ENCODE data around the gene SMTNL1. TPM values are rescaled to one million over a fixed set of nuclear protein-coding genes. Genes with fewer than 3 reads are reported as not detected.

SMTNL1 gene
- total and polyA plus RNA-seq, 8 donors = not detected

DNA sequence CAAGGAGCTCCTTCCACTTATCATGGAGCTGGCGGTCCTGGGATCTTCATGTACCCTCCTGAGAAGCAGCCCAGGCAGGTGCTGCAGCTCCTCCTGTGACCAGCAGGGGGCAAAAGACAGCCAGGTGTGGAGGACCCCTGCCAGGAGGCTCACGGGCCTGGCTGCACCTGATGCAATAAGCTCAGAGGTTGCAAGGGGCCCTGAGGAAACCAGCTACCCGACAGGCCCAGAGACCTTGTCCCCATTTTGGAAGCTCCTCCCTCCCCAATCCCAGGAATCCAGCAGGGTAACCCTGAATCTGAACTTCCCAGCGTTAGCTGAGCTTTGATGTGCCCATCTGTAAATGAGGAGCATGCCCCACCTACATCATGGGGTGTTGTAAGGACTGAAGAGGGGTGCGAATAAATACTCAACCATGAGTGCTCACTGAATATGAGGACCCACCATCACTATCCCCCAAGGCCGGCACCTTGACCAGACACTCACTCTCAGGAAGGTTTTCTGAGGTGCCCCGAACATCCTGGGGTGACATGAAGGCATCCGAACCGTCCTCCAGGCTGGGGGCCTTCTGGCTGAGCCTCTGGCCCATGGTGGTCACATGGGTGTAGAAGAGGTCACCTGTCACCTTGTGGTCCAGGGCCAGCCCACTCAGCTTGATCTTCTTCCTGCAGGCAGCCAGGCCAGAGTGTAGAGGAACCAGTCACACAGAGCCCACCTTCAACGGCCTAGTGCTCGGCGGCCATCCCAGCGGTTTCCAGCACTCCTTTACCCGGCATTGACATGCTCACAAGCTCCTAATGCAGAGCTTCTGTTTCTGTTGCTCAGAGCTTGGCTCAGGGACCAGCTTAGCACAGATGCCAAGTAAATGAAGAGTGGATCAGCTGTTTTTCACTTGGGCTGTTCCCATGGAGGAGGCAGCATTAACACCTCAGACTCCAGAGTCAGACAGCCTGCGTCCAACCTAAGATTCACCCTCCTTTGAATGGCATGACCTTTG is 43.6 kb upstream of the SMTNL1 start:
- ATAC-seq (peak; percentile 62 to 81 (median 71)), DNase-seq (peak; percentile 76 to 94 (median 89)), FAIRE-seq (no peak)
- H3K27ac ChIP-seq = peak overlapping the region in 2 of 4 donors; percentile 5 to 52
- peaks cover 7 to 39% (median 7%) of the 10 kb centered on the region in 3 donors for H3K36me3 ChIP-seq
- no peaks in the 10 kb centered on the region for H3K9me3 ChIP-seq
- WGBS, 2 donors = 30 to 32% methylated on average over 15 of the region's 15 CpGs
- TF ChIP-seq CTCF (IDR thresholded peaks at IDR 0.05) = peak; percentile 89 to 95 (median 91)
- intact Hi-C loops (cut with DNase I) = loop anchor here in 2 of 3 donors (5.0 kb wide), 1 partner anchor 33 kb away; no protein-coding TSS in a partner anchor
- no peaks in the 10 kb centered on the region for H3K27me3 ChIP-seq
- peak overlapping the region in 1 of 4 donors; percentile 6 for H3K4me3 ChIP-seq
- peaks cover 39 to 46% (median 45%) of the 10 kb centered on the region in 3 donors for H3K4me1 ChIP-seq

DNA sequence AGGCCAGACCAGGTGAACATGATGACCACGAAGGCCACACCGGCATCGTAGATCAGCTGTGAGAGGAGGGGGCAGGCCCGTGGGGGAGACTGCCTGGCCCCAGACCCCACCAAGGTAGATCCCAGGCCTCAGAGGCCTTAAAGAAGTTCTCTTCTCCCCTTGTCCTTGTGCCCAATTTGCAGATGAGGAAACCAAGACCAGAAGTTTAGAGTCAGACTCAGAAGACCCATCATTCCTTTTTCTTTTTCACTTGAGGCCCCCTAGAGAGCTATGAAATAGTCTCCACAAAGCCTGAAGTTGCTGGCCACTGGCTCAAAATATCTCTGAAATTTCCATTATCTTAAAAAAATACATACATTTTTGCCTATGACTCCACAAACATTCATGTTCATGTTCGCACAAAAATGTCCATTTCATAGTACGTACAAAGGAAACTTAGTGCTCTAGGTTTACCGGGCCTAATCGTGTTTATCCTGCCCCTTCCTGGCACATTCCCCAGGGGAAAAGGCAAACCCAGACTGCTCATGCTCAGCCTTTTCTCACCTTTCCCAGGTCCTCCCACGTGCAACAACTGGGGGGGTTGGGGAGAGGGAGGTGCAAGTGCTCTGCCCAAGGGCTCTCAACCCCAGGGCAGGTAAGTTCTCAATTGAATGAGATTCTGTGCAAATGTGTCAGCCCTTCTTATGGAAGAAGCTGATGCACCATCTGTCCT is 41.1 kb upstream of the SMTNL1 start:
- Histone ChIP-seq H3K9me3 (no peaks in the 10 kb centered on the region), H3K4me3 (peak overlapping the region in 1 of 4 donors; percentile 4), H3K4me1 (peaks cover 59 to 64% (median 61%) of the 10 kb centered on the region in 3 donors), H3K36me3 (peaks cover 1 to 17% (median 4%) of the 10 kb centered on the region in 3 donors), H3K27me3 (no peaks in the 10 kb centered on the region), H3K27ac (peak overlapping the region in 3 of 4 donors; percentile 13 to 85 (median 69))
- no peak for TF ChIP-seq CTCF (IDR thresholded peaks at IDR 0.05)
- intact Hi-C loops (cut with DNase I) = no loop called here
- peak in 3 of 4 donors; percentile 9 to 24 (median 20) for ATAC-seq
- 31 to 40% methylated on average over 9 of the region's 9 CpGs for WGBS, 2 donors
- peak in 5 of 6 donors; percentile 64 to 89 (median 71) for DNase-seq
- FAIRE-seq = no peak

- DNase-seq (peak in 4 of 6 donors; percentile 52 to 64 (median 58)), FAIRE-seq (no peak), ATAC-seq (peak in 3 of 4 donors; percentile 9 to 20 (median 13))
- WGBS, 2 donors = 28 to 29% methylated on average over 15 of the region's 15 CpGs
- no peak overlapping the region for H3K4me3 ChIP-seq
- no peak for TF ChIP-seq CTCF (IDR thresholded peaks at IDR 0.05)
- H3K27me3 ChIP-seq = no peaks in the 10 kb centered on the region
- peaks cover 65 to 73% (median 68%) of the 10 kb centered on the region in 3 donors for H3K4me1 ChIP-seq
- peaks cover 0 to 12% (median 0%) of the 10 kb centered on the region in 3 donors for H3K36me3 ChIP-seq
- intact Hi-C loops (cut with DNase I) = no loop called here
- no peaks in the 10 kb centered on the region for H3K9me3 ChIP-seq
- H3K27ac ChIP-seq = peak overlapping the region; percentile 69 to 85 (median 76)
These were observed 39.8 kb upstream of the SMTNL1 start for GRCh38 chr11:57497303-57498247.

GRCh38 chr11:57498540-57498939 is 38.9 kb upstream of the SMTNL1 start:
- no peak overlapping the region for H3K4me3 ChIP-seq
- H3K9me3 ChIP-seq = no peaks in the 10 kb centered on the region
- DNase-seq = peak in 3 of 6 donors; percentile 52 to 61 (median 59)
- H3K27me3 ChIP-seq = no peaks in the 10 kb centered on the region
- H3K4me1 ChIP-seq = peaks cover 74 to 81% (median 78%) of the 10 kb centered on the region in 3 donors
- TF ChIP-seq CTCF (IDR thresholded peaks at IDR 0.05) = no peak
- H3K27ac ChIP-seq = peak overlapping the region; percentile 69 to 85 (median 76)
- peak in 2 of 4 donors; percentile 1 to 4 for ATAC-seq
- intact Hi-C loops (cut with DNase I) = no loop called here
- WGBS, 2 donors = 19 to 25% methylated on average over 6 of the region's 6 CpGs
- H3K36me3 ChIP-seq = peaks cover 0 to 12% (median 0%) of the 10 kb centered on the region in 3 donors
- FAIRE-seq = no peak
